Measurements from ENCODE around the gene CREB5. TPM values are rescaled to one million over a fixed set of nuclear protein-coding genes. Genes with fewer than 3 reads are reported as not detected.

Gene CREB5
- total and polyA plus RNA-seq, 2 of the 8 experiments (the other 6 are each of a cell fraction or from before 2014, with no cell fraction given), result 2.4 to 2.7 TPM

- TF ChIP-seq, protein P1, sequence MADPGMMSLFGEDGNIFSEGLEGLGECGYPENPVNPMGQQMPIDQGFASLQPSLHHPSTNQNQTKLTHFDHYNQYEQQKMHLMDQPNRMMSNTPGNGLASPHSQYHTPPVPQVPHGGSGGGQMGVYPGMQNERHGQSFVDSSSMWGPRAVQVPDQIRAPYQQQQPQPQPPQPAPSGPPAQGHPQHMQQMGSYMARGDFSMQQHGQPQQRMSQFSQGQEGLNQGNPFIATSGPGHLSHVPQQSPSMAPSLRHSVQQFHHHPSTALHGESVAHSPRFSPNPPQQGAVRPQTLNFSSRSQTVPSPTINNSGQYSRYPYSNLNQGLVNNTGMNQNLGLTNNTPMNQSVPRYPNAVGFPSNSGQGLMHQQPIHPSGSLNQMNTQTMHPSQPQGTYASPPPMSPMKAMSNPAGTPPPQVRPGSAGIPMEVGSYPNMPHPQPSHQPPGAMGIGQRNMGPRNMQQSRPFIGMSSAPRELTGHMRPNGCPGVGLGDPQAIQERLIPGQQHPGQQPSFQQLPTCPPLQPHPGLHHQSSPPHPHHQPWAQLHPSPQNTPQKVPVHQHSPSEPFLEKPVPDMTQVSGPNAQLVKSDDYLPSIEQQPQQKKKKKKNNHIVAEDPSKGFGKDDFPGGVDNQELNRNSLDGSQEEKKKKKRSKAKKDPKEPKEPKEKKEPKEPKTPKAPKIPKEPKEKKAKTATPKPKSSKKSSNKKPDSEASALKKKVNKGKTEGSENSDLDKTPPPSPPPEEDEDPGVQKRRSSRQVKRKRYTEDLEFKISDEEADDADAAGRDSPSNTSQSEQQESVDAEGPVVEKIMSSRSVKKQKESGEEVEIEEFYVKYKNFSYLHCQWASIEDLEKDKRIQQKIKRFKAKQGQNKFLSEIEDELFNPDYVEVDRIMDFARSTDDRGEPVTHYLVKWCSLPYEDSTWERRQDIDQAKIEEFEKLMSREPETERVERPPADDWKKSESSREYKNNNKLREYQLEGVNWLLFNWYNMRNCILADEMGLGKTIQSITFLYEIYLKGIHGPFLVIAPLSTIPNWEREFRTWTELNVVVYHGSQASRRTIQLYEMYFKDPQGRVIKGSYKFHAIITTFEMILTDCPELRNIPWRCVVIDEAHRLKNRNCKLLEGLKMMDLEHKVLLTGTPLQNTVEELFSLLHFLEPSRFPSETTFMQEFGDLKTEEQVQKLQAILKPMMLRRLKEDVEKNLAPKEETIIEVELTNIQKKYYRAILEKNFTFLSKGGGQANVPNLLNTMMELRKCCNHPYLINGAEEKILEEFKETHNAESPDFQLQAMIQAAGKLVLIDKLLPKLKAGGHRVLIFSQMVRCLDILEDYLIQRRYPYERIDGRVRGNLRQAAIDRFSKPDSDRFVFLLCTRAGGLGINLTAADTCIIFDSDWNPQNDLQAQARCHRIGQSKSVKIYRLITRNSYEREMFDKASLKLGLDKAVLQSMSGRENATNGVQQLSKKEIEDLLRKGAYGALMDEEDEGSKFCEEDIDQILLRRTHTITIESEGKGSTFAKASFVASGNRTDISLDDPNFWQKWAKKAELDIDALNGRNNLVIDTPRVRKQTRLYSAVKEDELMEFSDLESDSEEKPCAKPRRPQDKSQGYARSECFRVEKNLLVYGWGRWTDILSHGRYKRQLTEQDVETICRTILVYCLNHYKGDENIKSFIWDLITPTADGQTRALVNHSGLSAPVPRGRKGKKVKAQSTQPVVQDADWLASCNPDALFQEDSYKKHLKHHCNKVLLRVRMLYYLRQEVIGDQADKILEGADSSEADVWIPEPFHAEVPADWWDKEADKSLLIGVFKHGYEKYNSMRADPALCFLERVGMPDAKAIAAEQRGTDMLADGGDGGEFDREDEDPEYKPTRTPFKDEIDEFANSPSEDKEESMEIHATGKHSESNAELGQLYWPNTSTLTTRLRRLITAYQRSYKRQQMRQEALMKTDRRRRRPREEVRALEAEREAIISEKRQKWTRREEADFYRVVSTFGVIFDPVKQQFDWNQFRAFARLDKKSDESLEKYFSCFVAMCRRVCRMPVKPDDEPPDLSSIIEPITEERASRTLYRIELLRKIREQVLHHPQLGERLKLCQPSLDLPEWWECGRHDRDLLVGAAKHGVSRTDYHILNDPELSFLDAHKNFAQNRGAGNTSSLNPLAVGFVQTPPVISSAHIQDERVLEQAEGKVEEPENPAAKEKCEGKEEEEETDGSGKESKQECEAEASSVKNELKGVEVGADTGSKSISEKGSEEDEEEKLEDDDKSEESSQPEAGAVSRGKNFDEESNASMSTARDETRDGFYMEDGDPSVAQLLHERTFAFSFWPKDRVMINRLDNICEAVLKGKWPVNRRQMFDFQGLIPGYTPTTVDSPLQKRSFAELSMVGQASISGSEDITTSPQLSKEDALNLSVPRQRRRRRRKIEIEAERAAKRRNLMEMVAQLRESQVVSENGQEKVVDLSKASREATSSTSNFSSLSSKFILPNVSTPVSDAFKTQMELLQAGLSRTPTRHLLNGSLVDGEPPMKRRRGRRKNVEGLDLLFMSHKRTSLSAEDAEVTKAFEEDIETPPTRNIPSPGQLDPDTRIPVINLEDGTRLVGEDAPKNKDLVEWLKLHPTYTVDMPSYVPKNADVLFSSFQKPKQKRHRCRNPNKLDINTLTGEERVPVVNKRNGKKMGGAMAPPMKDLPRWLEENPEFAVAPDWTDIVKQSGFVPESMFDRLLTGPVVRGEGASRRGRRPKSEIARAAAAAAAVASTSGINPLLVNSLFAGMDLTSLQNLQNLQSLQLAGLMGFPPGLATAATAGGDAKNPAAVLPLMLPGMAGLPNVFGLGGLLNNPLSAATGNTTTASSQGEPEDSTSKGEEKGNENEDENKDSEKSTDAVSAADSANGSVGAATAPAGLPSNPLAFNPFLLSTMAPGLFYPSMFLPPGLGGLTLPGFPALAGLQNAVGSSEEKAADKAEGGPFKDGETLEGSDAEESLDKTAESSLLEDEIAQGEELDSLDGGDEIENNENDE (IDR thresholded peaks at IDR 0.05; ENCODE audit: insufficient replicate concordance, low read length), result no peak
- no peak for TF ChIP-seq EZH2 (IDR thresholded peaks at IDR 0.05; ENCODE audit: low read depth, low read length, severe bottlenecking)
- no peak for TF ChIP-seq ATF3 (IDR thresholded peaks at IDR 0.05; ENCODE audit: insufficient read depth, low read depth, low read length)
- no peak for TF ChIP-seq YY1 (IDR thresholded peaks at IDR 0.05; ENCODE audit: low read depth, low read length)
- TF ChIP-seq NRF1 (IDR thresholded peaks at IDR 0.05; ENCODE audit: low read depth, low read length), result no peak
- no peak for TF ChIP-seq SAP30 (IDR thresholded peaks at IDR 0.05; ENCODE audit: insufficient read depth, insufficient replicate concordance, low read length)
- TF ChIP-seq POLR2A (IDR thresholded peaks at IDR 0.05; ENCODE audit: control extremely low read depth in 1 of 2, low read depth in 2 of 2, low read length in 2 of 2), result no peak
- no peak for TF ChIP-seq HDAC2 (IDR thresholded peaks at IDR 0.05; ENCODE audit: borderline replicate concordance in 1 of 2, low read depth in 2 of 2, low read length in 2 of 2)
- no peak for TF ChIP-seq JUND (IDR thresholded peaks at IDR 0.05; ENCODE audit: low read length)
- no peak for TF ChIP-seq TBP (IDR thresholded peaks at IDR 0.05; ENCODE audit: low read depth, low read length)
- no peak for TF ChIP-seq TAF1 (IDR thresholded peaks at IDR 0.05; ENCODE audit: low read depth, low read length)
- no peak for TF ChIP-seq CHD1 (IDR thresholded peaks at IDR 0.05; ENCODE audit: low read depth, low read length)
Measured at GRCh38 chr7:28745351-28745750, 333.0 kb downstream of the CREB5 start (continued).
